ENCODE data around the gene HCRT.

DNA sequence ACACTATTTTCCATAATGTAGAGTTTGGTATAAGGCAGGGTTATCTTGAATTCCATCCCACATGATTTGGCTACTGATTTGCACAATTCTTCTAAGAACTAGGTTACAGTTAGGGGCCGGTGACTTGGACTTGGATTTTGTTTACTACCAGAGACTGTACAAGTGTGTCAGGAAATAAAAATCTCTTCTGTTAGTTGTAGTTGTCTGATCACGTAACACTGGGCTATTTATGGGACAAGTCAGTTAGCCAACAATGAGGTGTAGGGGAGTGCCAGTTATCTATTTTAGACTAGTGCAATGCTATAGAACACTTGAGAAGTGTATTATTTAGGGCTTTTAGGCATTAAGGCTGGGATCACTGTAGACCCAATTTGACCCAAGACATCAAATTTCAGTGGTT lies 48.7 kb upstream of the HCRT start:
- TF ChIP-seq ZNF274 (IDR thresholded peaks at IDR 0.05; ENCODE audit: low read depth, low read length) (no peak), SUZ12 (IDR thresholded peaks at IDR 0.05; ENCODE audit: extremely low read depth, insufficient read depth, insufficient read length) (no peak), YY1 (IDR thresholded peaks at IDR 0.05; ENCODE audit: insufficient read depth, insufficient read length) (no peak)

All from NT2/D1 (cell line).